Cardiac muscle cell (in vitro differentiated cells and primary cell): ENCODE data around the gene ATG13. TPM values are rescaled to one million over a fixed set of nuclear protein-coding genes. Genes with fewer than 3 reads are reported as not detected.

ENCODE experiments used
- DNase-seq, 2 donors: peaks; one replicate each; pipeline versions ENCODE4 v3.0.0 to v3.0.0-alpha.2; 2010 to 2017; ENCODE audit warnings: low read depth in 1 of 2, low spot score in 1 of 2
- H3K27ac ChIP-seq: fragments of 200-600 bp; sonication (generic); 2 replicates; pipeline ENCODE4 v1.5.1; 2016
- H3K27me3 ChIP-seq: fragments of 200-600 bp; sonication (generic); 2 replicates; pipeline ENCODE4 v1.6.0; 2016; ENCODE audit warnings: control low read depth
- H3K36me3 ChIP-seq: fragments of 200-600 bp; sonication (generic); 2 replicates; pipeline ENCODE4 v1.5.1; 2016; ENCODE audit warnings: control low read depth
- H3K4me1 ChIP-seq: fragments of 200-600 bp; sonication (generic); 2 replicates; pipeline ENCODE4 v1.8.1; 2017; ENCODE audit warnings: low read depth, mild to moderate bottlenecking, mixed run types
- H3K4me3 ChIP-seq: fragments of 200-600 bp; sonication (generic); 2 replicates; pipeline ENCODE4 v1.5.1; 2016; ENCODE audit warnings: mild to moderate bottlenecking
- H3K9me3 ChIP-seq: fragments of 200-600 bp; sonication (generic); 2 replicates; pipeline ENCODE4 v1.5.1; 2017; ENCODE audit warnings: low read depth, mild to moderate bottlenecking, control low read depth
- CTCF ChIP-seq: IDR thresholded peaks from 2 replicates; pipeline ENCODE4 v1.5.1; 2012; ENCODE audit warnings: low read depth, mild to moderate bottlenecking, low read length
- polyA plus RNA-seq: library from polyadenylated mRNA; unstranded; fragments of >200 nt; fragmentation: Nextera tagmentation; extraction: Ambion mirVana; gene quantifications from 2 replicates; pipeline ENCODE4 v1.2.1, GENCODE V29; 2016
- total RNA-seq: library from RNA; depleted of rRNA; stranded (reverse); fragments of >200 nt; gene quantifications from 2 replicates; pipeline ENCODE4 v1.2.3, GENCODE V29; 2016

ATG13 gene
- total and polyA plus RNA-seq, 2 experiments from 2014 or later: 56.8 to 78.5 TPM

- Histone ChIP-seq H3K27me3 (no peaks in the 10 kb centered on the region), H3K27ac (no peak overlapping the region), H3K36me3 (no peaks in the 10 kb centered on the region), H3K4me1 (peaks cover 9% of the 10 kb centered on the region), H3K4me3 (no peak overlapping the region), H3K9me3 (no peaks in the 10 kb centered on the region)
- no peak for DNase-seq
- no peak for TF ChIP-seq CTCF
Observed at GRCh38 chr11:46594785-46595184, 22.6 kb upstream of the ATG13 start.

GRCh38 chr11:46597155-46597554 lies 20.2 kb upstream of the ATG13 start:
- TF ChIP-seq CTCF: no peak
- Histone ChIP-seq H3K4me1 (peaks cover 9% of the 10 kb centered on the region), H3K9me3 (no peaks in the 10 kb centered on the region), H3K4me3 (no peak overlapping the region), H3K27me3 (no peaks in the 10 kb centered on the region), H3K36me3 (no peaks in the 10 kb centered on the region), H3K27ac (no peak overlapping the region)
- no peak for DNase-seq

- Histone ChIP-seq H3K9me3 (no peaks in the 10 kb centered on the region), H3K4me3 (no peak overlapping the region), H3K36me3 (no peaks in the 10 kb centered on the region), H3K4me1 (peaks cover 6% of the 10 kb centered on the region), H3K27ac (no peak overlapping the region), H3K27me3 (no peaks in the 10 kb centered on the region)
- peak in 1 of 2 donors; percentile 53 for DNase-seq
- TF ChIP-seq CTCF: no peak
Observed at GRCh38 chr11:46597609-46598219, 19.6 kb upstream of the ATG13 start.

- H3K27me3 ChIP-seq: no peaks in the 10 kb centered on the region
- no peak overlapping the region for H3K27ac ChIP-seq
- no peak overlapping the region for H3K4me3 ChIP-seq
- no peak for TF ChIP-seq CTCF
- H3K4me1 ChIP-seq: no peaks in the 10 kb centered on the region
- no peak for DNase-seq
- H3K36me3 ChIP-seq: no peaks in the 10 kb centered on the region
- H3K9me3 ChIP-seq: no peaks in the 10 kb centered on the region
Observed at GRCh38 chr11:46599340-46600193, 17.8 kb upstream of the ATG13 start.

- no peaks in the 10 kb centered on the region for H3K36me3 ChIP-seq
- no peak overlapping the region for H3K4me3 ChIP-seq
- no peaks in the 10 kb centered on the region for H3K27me3 ChIP-seq
- H3K4me1 ChIP-seq: no peaks in the 10 kb centered on the region
- TF ChIP-seq CTCF: no peak
- no peaks in the 10 kb centered on the region for H3K9me3 ChIP-seq
- DNase-seq: peak in 1 of 2 donors; percentile 22
- H3K27ac ChIP-seq: no peak overlapping the region
Observed at GRCh38 chr11:46600194-46600960, 17.0 kb upstream of the ATG13 start.
